ENCODE measurements around the gene C5.
"Not testable (repeated sequence)": the region's sequence is repeated elsewhere in the genome, so short reads cannot be mapped to it uniquely, and the experiment has no call there.

The C5 gene

DNA sequence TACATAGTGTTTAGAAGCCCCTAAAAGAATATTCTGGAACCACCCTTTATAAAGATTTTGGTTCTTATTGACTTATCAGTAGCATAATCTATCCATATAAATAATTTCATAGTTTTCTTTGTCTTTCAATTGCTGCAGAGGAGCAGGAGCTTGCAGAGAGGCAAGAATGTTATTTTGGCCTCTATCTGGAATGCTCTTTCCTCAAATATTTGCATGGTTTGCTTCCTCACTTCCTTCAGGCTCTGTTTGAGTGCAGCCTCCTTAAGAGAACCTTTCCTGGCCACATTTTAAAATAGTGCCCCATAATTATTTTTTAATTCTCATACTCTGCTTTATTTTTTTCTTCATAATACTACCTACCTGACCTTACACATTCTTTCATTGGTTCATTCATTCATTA, 1.5 kb downstream of the C5 start:
- no peak for DNase-seq (ENCODE audit: low read depth)

DNA sequence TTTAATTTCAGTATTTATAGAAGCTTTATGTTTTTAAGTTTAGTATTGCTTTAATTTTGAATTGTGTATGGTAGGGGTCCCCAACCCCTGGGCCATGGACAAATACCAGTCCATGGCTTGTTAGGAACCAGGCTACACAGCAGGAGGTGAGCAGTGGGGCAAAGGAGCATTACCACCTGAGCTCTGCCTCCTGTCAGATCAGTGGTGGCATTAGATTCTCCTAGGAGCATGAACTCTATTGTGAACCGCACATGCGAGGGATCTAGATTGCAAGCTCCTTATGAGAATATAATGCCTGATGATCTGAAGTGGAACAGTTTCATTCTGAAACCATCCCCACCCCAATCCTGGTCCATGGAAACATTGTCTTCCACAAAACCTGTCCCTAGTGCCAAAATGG, 1.9 kb downstream of the C5 start:
- no peak for DNase-seq (ENCODE audit: low read depth)

DNA sequence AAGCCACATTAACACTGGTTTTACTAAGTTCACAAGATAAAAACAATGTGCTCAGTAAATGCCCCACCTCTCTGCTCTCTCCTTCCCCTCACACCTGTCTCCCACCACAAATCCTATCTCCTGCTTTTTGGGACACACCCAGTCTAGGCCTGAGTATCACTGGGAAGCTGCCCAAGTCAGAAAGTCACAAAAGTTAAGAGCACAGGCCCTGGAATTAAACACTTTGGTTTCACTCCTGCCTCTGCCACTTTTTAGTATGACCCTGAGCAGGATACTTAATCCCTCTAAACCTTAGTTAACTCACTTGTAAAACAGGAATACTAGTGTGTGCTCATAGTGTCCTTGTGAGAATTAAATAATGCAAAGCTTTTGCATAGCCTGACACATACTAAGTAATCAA, 11.3 kb downstream of the C5 start:
- DNase-seq (ENCODE audit: low read depth): no peak

DNA sequence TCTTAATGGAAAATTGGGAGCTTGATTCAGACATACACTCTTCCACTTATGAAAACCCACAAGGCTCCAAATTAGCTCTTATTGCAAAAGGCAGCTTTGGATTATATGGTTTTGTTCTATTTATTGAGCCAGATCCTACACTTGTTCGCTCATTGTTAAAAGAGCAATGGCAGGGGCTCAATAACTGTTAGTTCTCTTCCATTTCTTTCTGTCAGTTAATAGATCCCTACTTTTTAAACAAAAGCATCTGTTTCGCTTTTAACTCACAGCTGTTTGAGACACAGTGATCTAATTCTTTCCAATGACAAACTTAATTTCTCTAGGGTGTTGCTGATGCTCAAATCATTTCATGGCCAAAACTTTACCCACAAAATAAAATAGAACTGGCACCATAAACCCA, 11.7 kb downstream of the C5 start:
- DNase-seq (ENCODE audit: low read depth): no peak

DNA sequence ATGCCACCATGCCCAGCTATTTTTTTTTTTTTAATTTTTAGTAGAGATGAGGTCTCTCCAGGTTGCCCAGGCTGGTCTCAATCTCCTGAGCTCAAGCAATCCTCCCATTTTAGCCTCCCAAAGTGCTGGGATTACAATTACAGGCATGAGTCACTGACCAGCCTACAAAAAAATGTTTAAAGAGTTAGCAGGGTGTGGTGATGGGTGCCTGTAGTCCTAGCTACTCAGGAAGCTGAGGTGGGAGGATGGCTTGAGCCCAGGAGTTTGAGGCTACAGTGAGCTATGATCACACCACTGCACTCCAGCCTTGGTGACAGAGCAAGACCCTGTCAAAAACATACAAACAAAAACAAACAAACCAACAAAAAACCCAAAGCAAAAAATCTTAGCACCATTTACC, 14.4 kb downstream of the C5 start:
- DNase-seq (ENCODE audit: low read depth): not testable (repeated sequence)

DNA sequence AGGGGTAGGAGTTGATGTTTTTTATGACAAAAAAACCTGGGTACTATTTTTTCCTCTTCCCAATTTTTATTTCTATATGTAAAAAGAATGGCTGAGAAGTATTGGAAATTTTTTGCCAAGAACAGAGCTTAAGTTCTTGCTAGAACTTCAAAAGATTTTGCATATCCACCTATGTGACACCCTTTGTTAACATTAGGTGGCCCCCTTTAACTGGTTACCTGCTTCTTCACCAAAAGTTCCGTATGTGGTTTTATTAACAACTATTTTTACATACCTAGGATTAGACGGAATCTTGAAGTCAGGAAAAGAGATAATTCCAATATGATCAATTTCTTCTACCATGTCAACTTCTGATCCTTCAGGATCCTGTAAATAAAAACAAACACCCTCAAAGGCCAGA, 15.5 kb downstream of the C5 start:
- no peak for DNase-seq (ENCODE audit: low read depth)

DNA sequence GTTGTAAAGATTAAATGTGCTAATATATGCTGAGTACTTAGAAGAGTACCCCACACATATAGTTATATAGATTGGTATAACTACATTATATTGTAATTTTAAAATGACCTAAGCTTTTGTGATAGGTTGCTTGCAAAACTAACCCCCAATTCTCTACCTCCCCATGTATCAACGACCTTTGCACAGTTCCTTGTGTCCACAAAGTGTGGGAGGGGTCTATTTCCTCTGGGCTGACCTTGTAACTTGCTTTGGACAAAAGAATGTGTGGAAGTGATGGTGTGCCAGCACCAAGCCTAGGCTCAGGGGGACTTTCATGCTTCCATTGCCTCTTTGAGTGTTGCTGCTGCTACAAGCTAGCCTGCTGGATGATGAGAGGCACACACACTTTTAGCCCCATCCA, 20.6 kb downstream of the C5 start:
- DNase-seq (ENCODE audit: low read depth): no peak

DNA sequence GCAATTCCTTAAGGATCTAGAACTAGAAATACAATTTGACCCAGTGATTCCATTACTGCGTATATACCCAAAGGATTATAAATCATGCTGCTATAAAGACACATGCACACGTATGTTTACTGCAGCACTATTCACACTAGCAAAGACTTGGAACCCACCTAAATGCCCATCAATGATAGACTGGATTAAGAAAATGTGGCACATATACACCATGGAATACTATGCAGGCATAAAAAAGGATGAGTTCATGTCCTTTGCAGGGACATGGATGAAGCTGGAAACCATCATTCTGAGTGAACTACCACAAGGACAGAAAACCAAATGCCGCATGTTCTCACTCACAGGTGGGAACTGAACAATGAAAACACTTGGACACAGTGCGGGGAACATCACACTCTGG, 21.8 kb downstream of the C5 start:
- DNase-seq (ENCODE audit: low read depth): not testable (repeated sequence)

DNA sequence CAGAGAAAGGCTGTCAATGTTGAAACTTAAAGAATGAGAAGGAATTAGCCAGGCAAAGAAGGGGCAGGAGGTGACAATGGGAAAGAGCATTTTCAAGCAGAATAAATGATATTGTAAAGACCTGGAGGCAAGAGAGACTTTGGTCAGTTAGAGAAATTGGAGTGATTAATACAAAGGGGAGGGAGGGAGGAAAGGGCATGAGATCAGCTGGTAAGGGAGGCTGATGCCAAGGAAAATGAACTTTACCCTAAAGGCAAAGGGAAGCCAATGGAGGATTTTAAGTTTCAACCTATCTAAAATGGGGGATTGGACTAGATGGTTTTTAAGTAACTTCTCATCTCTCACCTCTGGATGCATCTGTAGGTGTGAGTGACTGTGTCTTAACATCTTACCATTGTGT, 23.3 kb downstream of the C5 start:
- no peak for DNase-seq (ENCODE audit: low read depth)

DNA sequence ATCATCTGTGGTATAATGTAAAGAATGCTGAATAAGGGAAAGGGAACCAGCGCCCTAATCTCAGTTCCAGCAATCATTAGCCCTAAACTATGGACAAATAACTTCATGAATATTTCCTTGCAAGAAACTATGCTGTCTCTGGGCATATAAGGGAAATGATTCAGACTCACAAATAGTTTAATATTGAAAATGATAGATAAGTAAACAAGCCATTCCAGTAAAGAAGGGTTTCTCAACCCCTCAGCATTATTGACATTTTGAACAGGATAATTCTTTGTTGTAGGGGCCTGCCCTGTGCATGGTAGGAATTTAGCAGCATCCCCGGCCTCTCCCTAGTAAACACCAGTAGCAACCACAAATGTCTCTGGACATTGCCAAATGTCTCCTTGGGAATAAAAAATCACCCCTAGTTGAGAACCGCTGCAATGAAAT, 23.8 kb downstream of the C5 start:
- DNase-seq (ENCODE audit: low read depth): peak; percentile 79

DNA sequence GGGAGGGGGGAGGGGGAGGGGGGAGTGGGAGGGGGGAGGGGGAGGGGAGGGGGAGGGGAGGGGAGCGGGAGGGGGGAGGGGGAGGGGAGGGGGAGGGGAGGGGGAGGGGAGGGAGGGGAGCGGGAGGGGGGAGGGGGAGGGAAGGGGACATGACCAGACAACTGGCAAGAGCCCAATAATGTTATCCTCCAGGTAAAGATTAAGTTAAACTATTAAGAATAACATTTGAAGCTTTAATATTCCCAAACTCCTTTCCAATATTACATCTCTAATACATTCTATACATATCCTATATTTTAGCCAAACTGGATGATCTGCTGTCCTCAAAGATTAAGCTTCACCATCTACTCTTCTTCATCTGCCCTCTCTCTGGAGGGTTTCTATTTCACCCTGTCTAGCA, 25.8 kb downstream of the C5 start:
- DNase-seq (ENCODE audit: low read depth): no peak

DNA sequence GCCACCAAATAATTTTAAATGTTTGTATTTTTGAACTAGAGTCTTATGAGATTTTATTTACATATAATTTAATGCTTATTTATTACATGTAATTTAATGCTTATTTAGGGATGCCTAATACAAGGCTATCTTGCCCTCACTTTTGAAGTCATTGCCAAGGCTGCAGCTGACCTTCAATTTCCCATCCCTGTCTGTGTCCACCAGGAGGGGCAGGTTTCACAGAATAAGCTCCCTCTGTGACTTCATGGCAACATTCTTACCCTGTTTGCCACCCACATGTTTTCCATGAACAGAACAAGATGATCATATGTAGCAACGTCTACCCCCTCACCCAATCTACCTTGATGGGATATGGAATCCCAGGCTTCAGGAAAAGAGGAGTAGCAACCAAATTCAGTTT, 27.0 kb downstream of the C5 start:
- DNase-seq (ENCODE audit: low read depth): peak; percentile 18

DNA sequence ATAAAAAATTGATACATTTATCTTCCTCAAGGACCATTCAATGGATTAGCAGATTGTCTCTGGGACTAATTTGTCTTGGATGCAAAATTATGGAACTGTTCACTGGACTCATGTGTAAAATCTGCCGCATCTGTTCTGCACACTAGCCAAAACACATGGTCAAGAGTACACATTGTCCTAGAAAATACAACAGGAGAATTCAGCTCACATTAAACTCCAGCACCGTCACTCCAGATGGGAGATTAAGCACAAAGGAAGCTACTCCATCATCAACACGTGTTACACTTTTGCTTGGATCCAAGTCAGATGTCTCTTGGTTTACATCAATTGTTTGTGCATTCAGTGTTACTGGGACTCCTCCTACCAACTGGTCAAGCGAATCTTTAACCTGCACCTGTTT, 28.8 kb downstream of the C5 start:
- peak; percentile 1 for DNase-seq (ENCODE audit: low read depth)

DNA sequence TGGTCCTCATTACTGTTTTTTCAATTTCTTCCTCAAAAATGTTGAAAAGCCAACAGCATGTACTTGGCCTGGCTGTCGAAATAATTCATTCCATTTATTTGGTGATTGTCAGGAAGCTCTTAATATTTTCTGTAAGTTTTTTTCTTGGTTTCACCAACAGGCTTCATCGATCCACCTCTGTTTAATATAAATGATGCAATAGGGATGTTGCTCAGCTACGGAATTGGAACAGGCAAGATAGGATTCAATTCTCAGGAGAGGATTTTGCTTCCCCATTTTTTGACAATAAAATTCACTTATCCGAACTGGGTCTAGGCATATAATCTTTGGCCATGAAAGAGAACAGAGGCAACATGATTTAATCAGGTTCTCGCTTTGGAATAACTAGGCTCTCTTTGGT, 30.8 kb downstream of the C5 start:
- DNase-seq (ENCODE audit: low read depth): no peak

DNA sequence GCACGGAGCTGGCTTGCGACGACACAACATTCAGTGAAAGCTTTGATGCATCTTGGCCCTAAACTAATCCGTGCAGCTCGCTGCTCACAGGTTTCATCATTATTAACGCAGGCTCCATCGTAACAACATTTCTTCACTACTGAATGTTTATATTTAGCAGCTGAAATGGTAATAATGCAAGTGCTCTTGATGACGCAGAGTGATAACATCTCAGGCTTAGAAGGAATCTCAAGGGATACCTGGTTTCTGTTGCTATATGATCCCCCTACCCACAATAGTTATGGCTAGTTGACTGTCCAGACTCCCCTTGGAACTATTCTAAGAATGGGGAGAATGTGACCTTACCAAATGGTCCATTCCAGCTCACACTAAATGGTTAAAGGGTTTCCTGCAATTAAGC, 36.2 kb downstream of the C5 start:
- peak; percentile 68 for DNase-seq (ENCODE audit: low read depth)

DNA sequence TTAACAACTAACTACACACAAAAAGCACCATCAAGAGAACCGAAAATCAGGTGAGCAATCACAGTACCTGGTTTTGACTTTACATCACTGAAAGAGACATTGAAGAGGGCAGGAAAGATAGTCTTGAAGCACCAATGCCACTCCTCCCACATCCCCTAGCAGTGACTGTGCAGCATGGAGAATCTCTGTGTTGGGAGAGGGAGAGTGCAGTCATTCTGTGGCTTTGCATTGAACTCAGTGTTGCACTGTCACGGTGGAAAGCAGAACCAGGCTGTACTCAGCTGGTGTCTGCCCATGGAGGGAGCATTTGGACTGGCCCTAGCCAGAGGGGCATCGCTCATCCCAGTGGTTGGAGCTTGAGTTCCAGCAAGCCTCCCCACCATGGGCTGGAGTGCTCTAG, 40.4 kb downstream of the C5 start:
- no peak for DNase-seq (ENCODE audit: low read depth)

DNA sequence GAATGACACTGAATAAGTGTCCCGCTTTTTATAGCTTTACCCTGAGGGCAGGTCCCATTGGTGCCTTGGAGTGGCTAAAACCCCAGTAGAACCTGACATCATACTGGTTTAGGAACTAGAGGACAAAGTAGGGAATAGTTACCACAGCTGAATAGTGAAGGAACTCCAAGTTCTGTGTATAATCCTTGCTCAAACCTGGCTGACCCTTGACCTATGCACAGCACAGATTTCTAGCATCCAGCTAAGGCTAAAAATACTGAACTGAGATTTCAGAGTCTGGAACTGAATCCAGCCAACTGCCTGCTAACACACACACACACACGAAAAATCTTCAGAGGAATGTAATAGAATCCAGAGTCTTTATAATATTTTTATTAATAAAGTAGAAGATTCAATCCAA, 50.8 kb downstream of the C5 start:
- DNase-seq (ENCODE audit: low read depth): no peak

DNA sequence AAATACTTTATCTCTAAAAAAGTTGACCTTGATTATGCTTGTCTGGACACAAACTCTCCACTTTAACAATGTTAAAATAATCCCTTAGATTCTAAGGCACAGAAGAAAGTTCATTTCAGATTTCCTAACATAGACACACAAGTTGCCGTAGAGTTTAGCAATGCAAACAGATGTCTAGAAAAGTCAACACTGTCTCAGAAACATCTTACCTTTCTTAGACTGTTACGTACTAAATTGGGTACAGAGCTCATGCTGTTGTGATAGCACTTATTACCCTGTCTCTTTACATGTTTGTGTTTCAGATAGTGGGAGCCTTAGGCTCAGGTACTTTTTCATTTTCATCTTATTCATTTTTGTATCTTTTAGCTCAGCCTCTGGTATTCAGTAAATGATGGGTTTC, 52.0 kb downstream of the C5 start:
- no peak for DNase-seq (ENCODE audit: low read depth)

DNA sequence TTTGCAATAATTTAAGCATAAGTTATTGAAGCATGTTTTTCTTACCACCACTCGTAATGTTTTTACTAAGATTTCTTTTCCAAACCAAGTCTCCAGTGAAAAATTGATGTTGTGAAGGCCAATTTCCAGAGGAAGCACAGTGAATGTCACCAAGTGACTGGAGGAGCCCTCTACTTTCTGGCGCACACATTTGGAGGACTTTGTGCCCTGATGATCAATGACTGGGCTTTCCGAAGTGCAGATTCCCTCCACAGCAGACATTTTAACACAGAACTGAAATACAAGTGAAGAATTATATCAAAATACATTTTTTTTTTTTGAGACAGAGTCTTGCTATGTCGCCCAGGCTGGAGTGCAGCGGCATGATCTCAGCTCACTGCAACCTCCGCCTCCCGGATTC, 52.6 kb downstream of the C5 start:
- DNase-seq (ENCODE audit: low read depth): no peak

DNA sequence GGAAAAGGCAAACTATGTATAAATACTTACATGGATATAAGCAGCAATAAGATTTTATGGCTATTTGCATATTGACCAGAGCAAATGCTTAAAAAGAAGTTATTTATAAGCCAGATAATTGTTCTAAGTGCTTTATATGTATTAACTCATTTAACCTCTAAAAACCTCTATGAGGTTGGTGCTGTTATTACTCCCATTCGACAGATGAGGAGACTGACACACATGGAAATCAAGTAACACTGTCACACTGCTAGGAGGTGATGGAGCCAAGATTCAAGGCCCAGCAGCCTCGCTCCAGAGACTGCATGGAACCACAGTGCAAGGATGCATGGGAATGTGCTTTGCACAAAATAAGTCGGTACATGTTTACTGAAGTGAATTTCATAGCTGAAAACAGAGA, 53.7 kb downstream of the C5 start:
- DNase-seq (ENCODE audit: low read depth): no peak

DNA sequence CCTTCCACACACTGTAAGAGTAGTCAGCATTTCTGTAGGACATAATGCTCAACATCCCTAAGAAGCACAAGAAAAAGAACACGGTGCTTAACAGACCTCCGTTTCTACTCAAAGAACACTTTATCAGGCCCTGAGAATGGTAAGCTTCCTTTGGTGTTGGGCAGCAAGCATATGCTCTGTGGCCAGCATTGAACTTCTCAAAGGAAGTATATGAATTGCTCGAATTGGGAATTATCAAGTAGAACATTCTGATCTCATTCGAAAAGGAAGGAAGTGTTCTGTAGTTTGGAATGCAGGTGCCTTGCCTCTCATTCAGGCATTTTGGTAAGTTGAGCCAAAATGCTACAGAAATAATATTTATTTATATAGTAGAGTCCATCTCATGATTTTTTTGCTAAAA, 61.0 kb downstream of the C5 start:
- DNase-seq (ENCODE audit: low read depth): no peak

DNA sequence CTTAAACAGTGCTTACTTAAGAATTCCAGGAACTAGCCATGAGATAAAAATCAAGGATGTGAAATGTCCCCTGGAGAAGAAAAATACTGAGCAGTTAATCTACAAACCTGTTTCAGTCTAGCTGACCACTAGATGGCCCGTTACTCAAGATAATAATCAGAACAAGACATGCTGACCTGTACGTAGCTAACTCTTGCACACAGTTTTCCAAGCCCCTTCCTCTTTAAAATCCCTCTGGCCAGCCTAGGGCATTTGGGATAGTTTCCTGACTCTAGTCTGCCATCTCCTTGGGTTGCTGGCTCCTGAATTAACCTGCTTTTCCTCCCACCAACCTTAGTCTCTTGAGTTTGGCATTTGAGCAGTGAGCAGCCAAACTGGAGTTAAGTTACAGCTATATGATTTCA, 64.3 kb downstream of the C5 start:
- DNase-seq (ENCODE audit: low read depth): peak; percentile 69

DNA sequence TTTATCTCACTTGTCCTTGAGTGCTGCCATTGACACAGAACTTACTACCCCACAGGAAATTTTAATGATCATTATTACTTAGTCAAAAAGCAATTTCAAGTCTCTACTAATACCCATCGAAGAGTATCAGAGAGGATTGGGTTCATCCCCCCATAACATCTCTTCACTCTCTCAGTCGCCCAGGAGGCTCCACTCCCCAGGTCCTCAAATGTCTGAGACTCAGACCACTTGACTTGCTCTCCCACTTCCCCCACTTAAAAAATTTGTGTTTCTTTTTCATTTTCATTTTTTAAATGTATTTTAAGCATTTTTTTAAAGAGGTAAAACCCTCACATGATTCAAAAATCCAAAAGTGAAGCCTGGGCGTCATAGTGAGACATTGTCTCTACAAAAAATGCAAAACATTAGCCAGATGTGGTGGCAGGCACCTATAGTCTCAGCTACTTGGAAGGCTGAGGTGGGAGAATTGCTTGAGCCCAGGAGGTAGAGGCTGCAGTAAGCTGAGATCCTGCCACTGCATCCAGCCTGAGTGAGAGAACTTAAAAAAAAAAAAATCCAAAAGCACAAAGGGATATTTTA, 66.7 kb downstream of the C5 start:
- no peak for DNase-seq (ENCODE audit: low read depth)

DNA sequence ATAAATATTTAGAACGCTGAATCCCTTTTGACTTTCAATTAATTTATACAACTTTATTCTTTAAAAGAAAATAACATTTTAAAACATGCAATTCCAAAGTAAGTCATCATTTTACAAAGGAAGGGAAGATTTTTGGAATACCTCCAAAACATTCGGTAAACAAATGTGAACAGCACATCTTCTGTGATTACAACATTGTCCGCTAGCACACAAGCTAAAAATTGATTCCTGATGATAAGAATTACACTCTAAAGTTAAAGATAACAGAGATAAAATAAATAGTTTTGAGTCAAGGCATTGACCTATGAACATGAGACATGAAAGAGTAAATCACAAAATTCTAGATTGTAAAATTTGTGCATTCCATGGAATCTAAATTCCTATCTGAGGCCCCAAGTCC, 67.2 kb downstream of the C5 start:
- DNase-seq (ENCODE audit: low read depth): peak; percentile 55

DNA sequence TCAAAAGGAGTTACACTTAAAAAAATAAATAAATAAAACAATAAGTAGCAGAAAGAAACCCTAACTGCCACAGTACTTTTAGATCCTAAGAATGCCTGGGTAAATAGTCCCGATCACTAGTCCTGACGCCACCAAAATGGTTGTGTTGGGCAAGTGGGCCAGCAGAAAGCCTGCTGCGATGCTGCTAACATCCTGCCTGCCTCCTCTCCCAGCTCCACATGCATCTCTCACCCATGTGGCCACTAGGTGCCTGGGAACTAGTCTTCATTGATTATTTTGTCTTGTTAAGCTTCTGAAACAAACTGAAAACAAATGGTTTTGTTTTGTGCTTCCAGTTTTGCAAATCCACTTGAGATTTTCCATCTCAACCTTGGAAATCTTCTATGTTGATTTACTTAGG, 69.1 kb downstream of the C5 start:
- no peak for DNase-seq (ENCODE audit: low read depth)

All from amniotic epithelial cell (primary cell).